Fibroblast of the aortic adventitia (primary cell): ENCODE data around the gene POLD4. TPM values are rescaled to one million over a fixed set of nuclear protein-coding genes. Genes with fewer than 3 reads are reported as not detected.

Experiments used
- DNase-seq: peaks from one replicate; pipeline ENCODE4 v3.0.0-alpha.2; 2010; ENCODE audit warnings: low read depth
- H3K4me3 ChIP-seq: 2 replicates; pipeline ENCODE4 v1.5.1; 2011; ENCODE audit warnings: low read depth, mild to moderate bottlenecking, control low read depth, low read length, moderate library complexity
- CTCF ChIP-seq: IDR thresholded peaks from 2 replicates; pipeline ENCODE4 v1.5.1; 2011; ENCODE audit warnings: mild to moderate bottlenecking, low read length, control low read depth, inconsistent platforms; ENCODE audit not compliant: insufficient read depth
- total RNA-seq: library from RNA; depleted of rRNA; stranded (reverse); fragments of >200 nt; gene quantifications from 2 replicates; pipeline ENCODE4 v1.2.3, GENCODE V29; 2012; ENCODE audit warnings: low replicate concordance

POLD4 gene
- total RNA-seq, 1 donor, result 53.5 TPM

GRCh38 chr11:67349928-67350465 is 3.3 kb downstream of the POLD4 start:
- DNase-seq, result no peak
- no peak for TF ChIP-seq CTCF
- no peak overlapping the region for H3K4me3 ChIP-seq

- no peak for DNase-seq
- no peak overlapping the region for H3K4me3 ChIP-seq
- no peak for TF ChIP-seq CTCF
Measured at GRCh38 chr11:67349457-67349856, 3.9 kb downstream of the POLD4 start.

GRCh38 chr11:67349036-67349435 is 4.3 kb downstream of the POLD4 start:
- no peak for DNase-seq
- TF ChIP-seq CTCF, result no peak
- H3K4me3 ChIP-seq, result no peak overlapping the region

- peak; percentile 64 for DNase-seq
- no peak for TF ChIP-seq CTCF
- H3K4me3 ChIP-seq, result no peak overlapping the region
Measured at GRCh38 chr11:67347964-67348749, 5.2 kb downstream of the POLD4 start.

GRCh38 chr11:67345920-67346819 is 7.2 kb downstream of the POLD4 start:
- no peak overlapping the region for H3K4me3 ChIP-seq
- peak; percentile 84 for DNase-seq
- peak; percentile 90 for TF ChIP-seq CTCF

GRCh38 chr11:67345247-67345919 is 8.0 kb downstream of the POLD4 start:
- no peak for DNase-seq
- TF ChIP-seq CTCF, result no peak
- H3K4me3 ChIP-seq, result no peak overlapping the region
